Neutrophil (primary cell): ENCODE results near the gene ATP7B.

Experiments
- H3K27ac ChIP-seq: fragments of 200-600 bp; sonication (generic); 2 replicates; pipeline ENCODE4 v1.5.1; 2016; ENCODE audit warnings: mild to moderate bottlenecking, moderate library complexity
- H3K27me3 ChIP-seq: fragments of 200-600 bp; sonication (generic); 2 replicates; pipeline ENCODE4 v1.6.0; 2016; ENCODE audit warnings: mild to moderate bottlenecking
- H3K36me3 ChIP-seq: fragments of 200-600 bp; sonication (generic); 2 replicates; pipeline ENCODE4 v1.5.1; 2017
- H3K4me1 ChIP-seq, 2 experiments: fragments of 200-600 bp in 1 of 2; sonication (generic) in 1 of 2; 1 replicate in 1 of 2; 2 replicates in 1 of 2; pipeline versions ENCODE4 v1.5.1 to v1.6.1; 2013 to 2016; ENCODE audit warnings: low read depth in 1 of 2, low read length in 1 of 2, mild to moderate bottlenecking in 1 of 2, moderate library complexity in 1 of 2; ENCODE audit not compliant: control insufficient read depth in 1 of 2, insufficient read depth in 1 of 2
- H3K4me3 ChIP-seq, 2 experiments: fragments of 200-600 bp in 1 of 2; sonication (generic) in 1 of 2; 1 replicate in 1 of 2; 2 replicates in 1 of 2; pipeline ENCODE4 v1.5.1; 2013 to 2016; ENCODE audit warnings: low read depth in 1 of 2, low read length in 1 of 2, mild to moderate bottlenecking in 1 of 2, moderate library complexity in 1 of 2
- H3K9me3 ChIP-seq: fragments of 200-600 bp; sonication (generic); 2 replicates; pipeline ENCODE4 v1.5.1; 2016
- CTCF ChIP-seq: fragments of 200-600 bp; sonication (generic); IDR thresholded peaks from 2 replicates; pipeline ENCODE4 v1.5.1; 2016; ENCODE audit warnings: antibody characterized with exemption

ATP7B gene

GRCh38 chr13:52001120-52001731, 10.0 kb downstream of the ATP7B start:
- Histone ChIP-seq H3K27me3 (peaks cover 2% of the 10 kb centered on the region), H3K36me3 (no peaks in the 10 kb centered on the region), H3K9me3 (no peaks in the 10 kb centered on the region), H3K4me1 (no peaks in the 10 kb centered on the region), H3K27ac (no peak overlapping the region), H3K4me3 (no peak overlapping the region)
- peak; percentile 78 for TF ChIP-seq CTCF

GRCh38 chr13:51999921-52000320, 11.3 kb downstream of the ATP7B start:
- Histone ChIP-seq H3K4me1 (peaks cover 0 to 10% of the 10 kb centered on the region in 2 experiments), H3K9me3 (no peaks in the 10 kb centered on the region), H3K4me3 (no peak overlapping the region), H3K27ac (no peak overlapping the region), H3K27me3 (no peaks in the 10 kb centered on the region), H3K36me3 (no peaks in the 10 kb centered on the region)
- TF ChIP-seq CTCF: no peak

GRCh38 chr13:51999510-51999911, 11.7 kb downstream of the ATP7B start:
- peaks cover 0 to 10% of the 10 kb centered on the region in 2 experiments for H3K4me1 ChIP-seq
- H3K4me3 ChIP-seq: no peak overlapping the region
- no peaks in the 10 kb centered on the region for H3K9me3 ChIP-seq
- no peaks in the 10 kb centered on the region for H3K36me3 ChIP-seq
- no peaks in the 10 kb centered on the region for H3K27me3 ChIP-seq
- H3K27ac ChIP-seq: no peak overlapping the region
- no peak for TF ChIP-seq CTCF

GRCh38 chr13:51998723-51999509, 12.3 kb downstream of the ATP7B start:
- H3K4me1 ChIP-seq: peaks cover 0 to 10% of the 10 kb centered on the region in 2 experiments
- no peaks in the 10 kb centered on the region for H3K36me3 ChIP-seq
- TF ChIP-seq CTCF: no peak
- H3K4me3 ChIP-seq: no peak overlapping the region
- no peaks in the 10 kb centered on the region for H3K9me3 ChIP-seq
- no peaks in the 10 kb centered on the region for H3K27me3 ChIP-seq
- H3K27ac ChIP-seq: no peak overlapping the region

GRCh38 chr13:51997641-51998330, 13.5 kb downstream of the ATP7B start:
- H3K27me3 ChIP-seq: no peaks in the 10 kb centered on the region
- peaks cover 0 to 10% of the 10 kb centered on the region in 2 experiments for H3K4me1 ChIP-seq
- TF ChIP-seq CTCF: no peak
- H3K36me3 ChIP-seq: no peaks in the 10 kb centered on the region
- no peaks in the 10 kb centered on the region for H3K9me3 ChIP-seq
- no peak overlapping the region for H3K4me3 ChIP-seq
- H3K27ac ChIP-seq: no peak overlapping the region
